Measurements from ENCODE around the gene PTH2.

DNA sequence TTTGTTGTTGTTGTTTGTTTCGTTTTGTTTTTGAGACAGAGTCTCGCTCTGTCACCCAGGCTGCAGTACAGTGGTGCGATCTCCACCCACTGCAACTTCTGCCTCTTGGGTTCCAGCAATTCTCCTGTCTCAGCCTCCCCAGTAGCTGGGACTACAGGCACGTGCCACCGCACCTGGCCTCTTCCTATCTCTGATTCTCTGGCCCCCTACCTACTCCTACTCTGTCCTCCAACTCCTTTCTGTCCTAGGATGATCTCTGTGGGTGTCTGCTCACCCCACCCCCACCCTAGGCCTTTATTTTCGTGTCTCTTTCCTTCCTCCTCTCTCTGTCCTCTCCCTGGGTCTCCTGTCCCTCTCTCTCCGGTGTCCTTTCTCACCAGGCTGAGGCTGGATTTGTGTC, 27.2 kb upstream of the PTH2 start:
- no peak for TF ChIP-seq POLR2A (IDR thresholded peaks at IDR 0.05; ENCODE audit: extremely low read depth, insufficient read length)
- TF ChIP-seq, protein P1, sequence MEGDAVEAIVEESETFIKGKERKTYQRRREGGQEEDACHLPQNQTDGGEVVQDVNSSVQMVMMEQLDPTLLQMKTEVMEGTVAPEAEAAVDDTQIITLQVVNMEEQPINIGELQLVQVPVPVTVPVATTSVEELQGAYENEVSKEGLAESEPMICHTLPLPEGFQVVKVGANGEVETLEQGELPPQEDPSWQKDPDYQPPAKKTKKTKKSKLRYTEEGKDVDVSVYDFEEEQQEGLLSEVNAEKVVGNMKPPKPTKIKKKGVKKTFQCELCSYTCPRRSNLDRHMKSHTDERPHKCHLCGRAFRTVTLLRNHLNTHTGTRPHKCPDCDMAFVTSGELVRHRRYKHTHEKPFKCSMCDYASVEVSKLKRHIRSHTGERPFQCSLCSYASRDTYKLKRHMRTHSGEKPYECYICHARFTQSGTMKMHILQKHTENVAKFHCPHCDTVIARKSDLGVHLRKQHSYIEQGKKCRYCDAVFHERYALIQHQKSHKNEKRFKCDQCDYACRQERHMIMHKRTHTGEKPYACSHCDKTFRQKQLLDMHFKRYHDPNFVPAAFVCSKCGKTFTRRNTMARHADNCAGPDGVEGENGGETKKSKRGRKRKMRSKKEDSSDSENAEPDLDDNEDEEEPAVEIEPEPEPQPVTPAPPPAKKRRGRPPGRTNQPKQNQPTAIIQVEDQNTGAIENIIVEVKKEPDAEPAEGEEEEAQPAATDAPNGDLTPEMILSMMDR (IDR thresholded peaks at IDR 0.05; ENCODE audit: low read depth, low read length) = no peak
- no peak for TF ChIP-seq MYC (IDR thresholded peaks at IDR 0.05; ENCODE audit: low read depth, low read length)
